Cerebellar cortex (tissue), 1 donor: ENCODE measurements around the gene RALGPS1.
"Not testable (repeated sequence)": the region's sequence is repeated elsewhere in the genome, so short reads cannot be mapped to it uniquely, and the experiment has no call there.

ENCODE experiments used
- DNase-seq: peaks from one replicate; pipeline ENCODE4 v3.0.0-alpha.2; 2015; ENCODE audit warnings: low spot score

The RALGPS1 gene

DNA sequence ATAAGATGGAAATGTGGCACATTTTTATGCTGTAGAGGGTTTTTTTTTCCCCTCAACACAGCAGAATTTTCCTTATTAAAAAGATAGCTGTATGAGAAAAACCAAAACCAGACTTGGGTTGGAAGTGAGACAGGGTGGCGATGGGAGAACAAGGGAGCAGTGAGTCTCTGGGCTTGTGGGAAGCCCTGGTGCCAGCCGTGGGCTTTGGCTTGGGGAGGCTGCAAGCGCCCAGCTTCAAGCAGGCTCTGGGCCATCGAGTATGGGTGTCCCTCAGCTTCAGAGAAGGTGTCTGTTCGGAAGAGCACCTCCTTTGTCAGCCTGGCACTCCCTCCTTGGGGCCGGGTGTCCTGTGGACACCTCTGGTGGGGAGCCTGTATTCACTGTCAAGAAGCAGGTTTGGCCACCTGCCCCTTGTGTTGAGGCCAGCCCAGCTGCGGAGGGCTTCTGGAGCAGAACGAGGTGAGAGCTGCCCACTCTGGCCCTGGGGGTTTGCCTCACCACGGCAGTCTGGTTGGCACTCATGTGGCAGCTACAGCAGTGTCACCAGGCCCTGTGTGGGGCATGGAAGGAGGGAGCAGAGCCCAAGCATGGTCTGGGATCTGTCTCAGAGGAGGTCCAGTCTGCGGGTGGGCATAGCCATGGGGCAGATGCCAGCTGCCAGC is 245.5 kb downstream of the RALGPS1 start:
- no peak for DNase-seq

DNA sequence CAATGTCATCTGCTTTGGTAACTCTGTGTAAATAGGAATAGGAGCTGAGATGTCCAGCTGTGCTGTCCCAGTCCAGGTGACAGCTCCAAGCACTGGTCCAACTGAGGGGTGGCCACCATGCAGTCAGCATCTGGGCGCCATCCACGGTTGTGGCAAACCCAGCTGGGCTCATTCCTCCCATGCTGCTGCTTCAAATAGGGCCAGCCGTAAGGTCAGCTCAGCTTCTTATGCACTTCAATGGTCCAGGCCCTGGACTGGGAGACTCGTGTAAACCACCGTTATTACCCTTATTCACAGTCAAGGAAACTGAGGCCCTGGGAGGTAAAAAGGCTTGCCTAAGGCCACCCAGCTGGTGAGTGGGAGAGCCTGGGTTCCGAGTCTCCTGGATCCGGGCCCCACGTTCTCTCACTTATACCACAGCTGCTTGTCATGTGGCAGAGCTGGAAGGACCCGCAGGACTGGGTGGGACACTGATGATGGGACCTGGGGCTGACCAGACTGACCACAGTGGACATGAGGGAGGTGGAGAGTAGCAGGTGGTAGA is 246.6 kb downstream of the RALGPS1 start:
- no peak for DNase-seq

DNA sequence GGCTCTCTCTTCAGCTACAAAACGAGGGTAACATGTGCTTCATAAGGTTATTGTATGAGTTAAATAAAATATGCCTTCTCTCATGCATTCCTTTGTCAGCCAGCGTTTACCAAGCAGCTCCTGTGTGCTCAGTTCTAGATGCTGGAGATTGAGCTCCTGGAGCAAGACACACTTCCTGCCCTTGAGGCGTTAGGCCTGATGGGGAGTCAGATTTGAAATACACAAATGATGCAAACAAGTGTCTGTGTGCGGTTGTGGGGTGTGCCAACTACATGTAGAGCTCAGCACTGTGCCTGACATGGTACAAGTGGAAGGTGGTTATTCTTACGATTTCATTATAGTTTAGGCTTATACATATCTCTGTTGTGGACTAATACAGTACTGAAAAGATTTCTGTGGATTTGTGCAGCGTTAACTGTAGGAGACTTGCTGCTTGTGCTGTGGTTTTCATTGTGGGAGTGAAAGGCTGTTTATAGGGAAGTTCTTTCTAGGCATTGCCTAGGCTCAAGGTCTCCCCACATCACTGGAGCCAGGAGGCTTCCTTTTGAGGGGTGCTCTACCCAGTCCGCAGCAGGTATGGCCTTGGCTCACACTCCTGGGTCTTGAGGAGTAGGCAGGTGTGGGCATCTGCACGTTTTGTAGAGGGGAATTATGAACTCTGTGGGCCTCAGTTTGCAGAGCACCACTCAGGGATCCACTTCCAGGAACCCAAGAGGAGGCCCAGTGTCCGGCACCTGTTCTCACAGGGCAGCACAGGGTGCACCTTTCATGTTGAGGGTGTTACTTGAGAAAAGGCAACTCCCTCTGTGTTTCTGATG is 247.7 kb downstream of the RALGPS1 start:
- no peak for DNase-seq

DNA sequence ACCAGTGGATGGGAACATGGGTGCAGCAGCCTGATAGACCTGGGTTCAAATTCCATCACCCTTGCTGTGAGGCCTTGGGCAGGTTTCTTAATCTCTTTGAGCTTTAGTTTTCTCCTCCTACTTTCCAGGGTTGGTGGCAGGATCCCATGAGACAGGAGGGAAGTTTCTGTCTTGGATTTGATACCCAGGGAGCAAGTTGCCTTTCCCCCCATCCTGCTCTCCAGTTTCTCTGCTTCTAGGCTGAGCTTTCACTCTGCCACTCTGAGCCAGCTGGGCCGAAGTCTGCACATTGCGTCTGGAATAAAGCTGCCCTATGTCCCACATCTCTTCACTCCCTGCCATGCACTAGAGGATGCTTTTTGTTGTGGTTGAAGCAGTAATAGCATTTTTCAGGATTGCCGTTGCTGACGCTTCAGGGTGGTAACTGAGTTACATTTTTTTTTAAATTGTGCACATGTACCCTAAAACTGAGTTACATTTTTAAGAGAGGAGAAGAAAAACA is 248.3 kb downstream of the RALGPS1 start:
- no peak for DNase-seq

DNA sequence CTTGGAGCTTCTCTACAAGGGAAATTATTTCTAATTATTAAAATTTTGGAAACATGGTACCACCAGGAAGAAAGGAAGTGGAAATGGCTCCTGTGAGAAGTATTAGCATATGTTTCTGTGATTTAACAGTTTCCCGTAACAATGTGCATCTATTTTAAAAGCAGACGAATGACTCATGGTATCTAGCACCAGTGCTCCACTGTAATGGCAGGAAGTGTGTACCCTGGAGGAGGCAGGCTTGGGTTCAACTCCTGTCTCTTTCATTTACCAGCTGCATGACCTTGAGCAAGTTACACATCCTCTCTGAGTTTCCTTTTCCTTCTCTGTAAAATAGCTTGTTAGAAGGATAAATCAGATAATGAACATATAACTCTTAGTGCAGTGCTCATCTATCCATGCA is 248.8 kb downstream of the RALGPS1 start:
- DNase-seq, result no peak

DNA sequence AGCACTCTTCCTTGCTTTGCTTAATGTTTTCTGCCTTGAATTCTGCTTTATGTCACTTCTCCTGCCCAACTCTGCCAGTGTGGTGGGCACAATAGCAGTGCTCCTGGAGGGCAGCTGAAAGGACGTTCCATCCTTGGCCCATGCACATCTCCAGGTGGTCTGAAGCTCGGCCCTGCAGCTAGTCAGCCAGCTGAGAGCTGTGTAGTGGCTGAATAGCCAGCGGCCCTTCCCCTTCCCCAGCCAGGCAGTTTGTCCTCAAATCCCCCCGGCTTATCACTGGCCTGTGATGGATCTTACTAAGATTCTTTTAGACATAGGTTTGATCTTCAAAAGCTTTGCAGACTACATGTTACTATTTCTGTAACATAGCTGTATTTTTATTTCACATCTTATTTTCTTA is 250.5 kb downstream of the RALGPS1 start:
- no peak for DNase-seq

DNA sequence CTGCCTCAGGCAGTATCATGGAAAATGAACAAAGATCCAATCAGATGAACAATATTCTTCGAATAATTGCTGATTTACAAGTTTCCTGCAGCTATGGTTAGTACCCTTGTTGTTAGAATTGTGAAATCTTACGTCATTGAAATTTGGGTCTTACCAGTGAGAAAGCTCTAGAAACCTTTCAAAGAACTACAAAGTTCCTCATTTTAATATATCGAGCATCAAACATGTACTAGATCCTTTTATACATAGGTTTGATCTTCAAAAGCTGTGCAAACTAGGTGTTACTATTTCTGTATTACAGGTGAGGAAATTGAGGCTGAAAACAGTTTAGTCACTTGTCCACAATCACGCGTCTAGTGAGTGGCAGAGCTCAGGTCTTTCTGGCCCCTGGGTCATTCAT is 251.5 kb downstream of the RALGPS1 start:
- no peak for DNase-seq

DNA sequence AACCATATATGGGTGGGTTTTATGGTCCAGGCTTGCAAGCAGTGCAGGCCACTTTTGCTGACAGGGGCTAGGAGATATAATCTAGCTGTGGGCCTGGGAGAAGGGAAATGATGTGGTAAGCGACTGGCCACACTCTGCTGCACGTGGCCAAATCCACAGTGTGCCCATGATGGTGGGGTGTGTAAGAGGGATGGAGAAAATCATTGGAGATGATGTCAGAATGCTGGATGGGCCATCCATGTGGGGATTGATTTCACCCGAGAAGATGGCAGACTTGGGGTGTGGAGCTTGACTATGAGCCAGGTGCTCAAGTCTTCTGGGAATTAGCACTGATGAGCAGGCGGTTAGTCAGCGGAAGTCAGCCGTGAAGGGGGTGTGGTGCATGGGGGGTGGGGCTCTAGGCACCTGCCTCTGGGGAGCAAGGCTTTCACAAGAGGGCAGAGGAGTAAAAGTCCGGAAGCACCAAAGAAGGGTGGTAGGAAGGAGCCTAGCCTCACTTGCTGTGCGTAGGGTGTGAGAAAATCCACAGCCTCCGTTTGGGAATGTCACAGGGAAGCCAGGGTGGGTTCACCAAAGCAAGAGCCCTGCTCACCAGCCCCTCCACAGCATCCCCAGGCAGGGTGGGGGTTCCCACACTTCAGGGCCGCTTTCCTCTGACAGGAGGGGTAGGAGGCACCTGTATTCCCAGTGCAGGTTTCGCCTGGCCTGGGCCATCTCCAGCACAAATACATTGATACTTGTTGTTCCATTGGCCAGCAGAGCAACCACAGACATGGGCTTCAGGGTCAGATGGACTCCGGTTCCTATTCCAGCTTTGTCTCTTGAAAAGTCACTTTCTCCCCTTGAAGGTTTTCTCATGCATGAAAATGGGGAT is 252.3 kb downstream of the RALGPS1 start:
- no peak for DNase-seq

DNA sequence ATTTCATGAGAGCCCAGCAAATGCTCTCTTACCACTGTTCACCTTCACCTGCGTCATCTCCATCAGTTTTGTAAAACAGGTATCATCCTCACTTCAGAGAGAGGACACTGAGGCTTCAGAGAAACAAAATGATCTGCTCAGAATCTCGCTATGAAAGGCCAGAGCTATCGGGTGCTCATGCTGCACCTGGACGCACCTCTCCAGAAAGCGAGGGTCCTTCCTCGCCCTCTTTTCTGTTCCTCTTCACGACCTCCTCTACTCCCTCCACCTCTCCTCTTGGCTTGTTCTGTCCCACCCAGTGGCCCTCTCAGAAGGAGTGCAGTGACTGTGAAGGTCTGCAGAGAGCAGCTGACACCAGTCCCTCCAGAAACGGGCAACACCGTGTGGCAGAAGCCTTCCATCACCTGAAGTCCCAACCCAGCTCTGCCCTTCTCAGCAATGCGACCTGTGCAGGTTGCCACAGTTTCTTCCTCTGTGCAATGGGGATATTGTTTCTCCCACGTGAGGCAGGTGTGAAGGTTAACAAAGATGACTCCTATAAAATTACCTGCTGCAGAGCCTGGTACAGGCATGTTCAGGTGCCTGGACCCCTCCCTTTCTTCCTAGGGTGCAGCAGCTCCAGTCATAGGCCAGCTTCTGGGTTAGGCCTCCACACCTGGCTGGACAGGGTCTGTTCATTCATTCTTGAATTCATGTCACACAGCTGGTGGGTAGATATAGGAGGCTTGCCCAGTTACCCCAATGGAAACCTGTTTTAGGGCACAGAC is 253.2 kb downstream of the RALGPS1 start:
- no peak for DNase-seq

DNA sequence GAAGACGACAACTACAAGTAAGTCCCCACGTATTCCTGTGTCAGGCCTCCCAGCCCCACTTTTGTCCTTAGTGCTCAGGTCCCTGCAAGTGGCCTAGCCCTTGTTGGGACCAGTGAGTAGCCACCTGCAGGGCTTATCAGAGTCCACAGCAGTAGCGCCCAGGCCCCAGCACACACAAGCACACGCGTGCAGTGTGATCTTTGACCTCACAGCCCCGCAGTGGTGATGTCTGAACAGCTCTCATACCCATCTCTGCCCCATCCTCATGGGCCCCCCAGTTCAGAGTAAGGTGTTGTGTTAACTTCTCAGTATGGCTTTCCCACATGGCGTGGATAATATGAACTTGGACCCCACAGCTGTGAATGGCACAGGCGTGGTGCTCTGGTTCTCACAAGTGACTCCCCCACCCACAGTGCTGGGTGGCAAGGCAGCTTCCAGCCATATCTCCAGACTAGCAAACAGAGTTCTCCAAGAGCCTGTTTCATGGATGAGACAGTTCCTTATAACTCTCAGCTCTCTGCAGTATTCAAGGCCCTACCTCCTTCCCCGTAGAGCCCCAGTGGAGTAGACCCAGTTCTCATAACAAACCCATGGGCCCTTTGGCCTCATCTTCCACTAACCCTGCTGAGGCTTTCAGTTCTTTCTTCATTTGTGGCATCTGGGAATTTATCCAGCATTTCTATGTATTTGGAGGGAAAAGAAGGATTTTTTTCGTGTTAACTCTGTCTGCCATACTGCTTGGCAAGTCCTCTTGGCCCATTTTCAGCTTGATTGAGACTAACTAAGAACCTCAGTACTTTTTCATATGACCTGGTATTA is 254.4 kb downstream of the RALGPS1 start:
- no peak for DNase-seq

DNA sequence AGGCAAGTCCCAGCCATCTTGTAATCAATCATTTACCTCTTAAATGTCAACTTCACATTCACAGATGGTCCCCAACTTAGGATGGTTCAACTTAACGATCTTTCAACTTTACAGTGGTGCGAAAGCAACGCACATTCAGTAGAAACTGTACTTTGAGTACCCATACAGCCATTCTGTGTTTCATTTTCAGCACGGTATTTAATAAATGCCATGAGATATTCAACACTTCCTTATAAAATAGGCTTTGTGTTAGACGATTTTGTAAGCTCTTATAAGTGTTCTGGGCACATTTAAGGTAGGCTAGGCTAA is 254.9 kb downstream of the RALGPS1 start:
- no peak for DNase-seq

DNA sequence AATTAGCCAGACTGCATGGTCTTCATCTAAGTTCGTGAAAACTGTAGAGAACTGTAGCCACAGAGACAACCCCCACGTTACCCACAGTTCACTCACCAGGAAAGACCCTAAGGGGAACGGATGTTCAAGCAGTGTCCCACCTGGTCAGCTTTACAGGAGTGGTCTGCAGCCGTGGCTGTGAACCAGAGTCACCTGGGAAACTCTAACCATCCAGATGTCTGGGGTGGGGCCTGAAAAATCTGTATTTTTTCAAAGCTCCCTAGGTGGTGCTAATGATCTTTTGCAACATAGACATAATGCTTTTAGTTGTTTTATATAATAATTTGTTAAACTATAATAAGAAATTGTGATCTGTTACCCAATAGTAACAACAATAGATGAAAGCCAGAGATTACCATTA is 255.5 kb downstream of the RALGPS1 start:
- no peak for DNase-seq

DNA sequence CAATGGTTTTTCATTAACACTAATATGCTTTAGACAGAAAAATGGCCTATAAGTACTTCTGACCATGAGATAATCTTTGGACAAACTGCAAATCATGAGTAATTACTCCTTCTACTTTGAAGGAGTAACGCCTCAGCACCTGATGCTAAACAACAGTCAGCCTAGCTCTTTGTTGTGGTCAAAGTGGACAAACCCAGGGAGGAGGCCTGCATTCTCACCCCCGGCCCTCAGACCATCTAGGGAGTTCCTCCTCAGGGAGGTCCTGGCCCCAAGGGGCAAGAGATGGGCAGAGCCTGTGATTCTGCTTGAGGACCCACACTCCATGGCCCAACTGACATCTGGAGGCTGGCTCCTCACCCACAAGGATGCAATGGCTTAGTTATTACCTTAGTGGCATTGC is 256.1 kb downstream of the RALGPS1 start:
- DNase-seq, result no peak

DNA sequence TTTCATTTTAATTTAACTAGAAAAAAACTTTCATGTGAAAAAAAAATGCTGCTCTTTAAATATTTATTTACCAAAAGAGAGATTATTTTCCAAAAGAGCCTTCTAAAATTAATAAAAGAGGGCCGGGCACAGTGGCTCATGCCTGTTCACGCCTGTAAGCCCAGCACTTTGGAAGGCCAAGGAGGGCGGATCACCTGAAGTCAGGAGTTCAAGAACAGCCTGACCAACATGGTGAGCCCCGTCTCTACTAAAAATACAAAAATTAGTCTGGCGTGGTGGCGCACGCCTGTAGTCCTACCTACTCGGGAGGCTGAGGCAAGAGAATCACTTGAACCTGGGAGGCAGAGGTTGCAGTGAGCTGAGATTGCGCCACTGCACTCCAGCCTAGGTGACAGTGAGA is 256.8 kb downstream of the RALGPS1 start:
- DNase-seq, result not testable (repeated sequence)

DNA sequence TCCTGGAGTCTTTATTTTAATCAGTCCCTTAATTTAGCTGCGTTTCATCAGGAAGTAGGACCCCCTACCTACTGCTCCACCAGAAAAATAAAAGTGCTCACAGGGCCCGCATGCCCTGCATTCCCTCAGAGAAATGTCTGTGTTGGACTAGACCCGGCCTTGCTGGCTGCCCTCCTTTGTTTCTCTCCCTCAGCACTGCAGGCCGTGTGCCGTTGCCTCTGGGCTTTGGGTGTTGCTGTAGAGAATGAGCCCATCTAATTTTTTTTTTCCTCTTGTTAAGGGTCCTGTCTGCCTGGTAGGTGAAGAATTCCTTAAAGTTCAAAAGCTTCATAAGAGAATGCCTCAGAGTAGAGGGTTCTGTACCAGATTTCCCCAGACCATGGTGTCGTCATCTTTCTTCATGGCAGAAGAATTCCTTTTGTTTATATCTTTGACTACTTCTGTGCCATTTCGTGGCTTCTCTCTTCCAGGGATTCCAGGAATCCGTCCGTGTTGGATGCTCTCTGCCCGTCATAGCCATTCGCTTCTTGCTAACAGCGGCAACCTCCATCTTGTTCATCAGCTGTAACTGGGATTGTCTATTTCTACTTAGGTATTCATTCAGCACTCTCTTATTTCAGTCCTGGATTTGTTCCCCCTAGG is 257.6 kb downstream of the RALGPS1 start:
- no peak for DNase-seq

DNA sequence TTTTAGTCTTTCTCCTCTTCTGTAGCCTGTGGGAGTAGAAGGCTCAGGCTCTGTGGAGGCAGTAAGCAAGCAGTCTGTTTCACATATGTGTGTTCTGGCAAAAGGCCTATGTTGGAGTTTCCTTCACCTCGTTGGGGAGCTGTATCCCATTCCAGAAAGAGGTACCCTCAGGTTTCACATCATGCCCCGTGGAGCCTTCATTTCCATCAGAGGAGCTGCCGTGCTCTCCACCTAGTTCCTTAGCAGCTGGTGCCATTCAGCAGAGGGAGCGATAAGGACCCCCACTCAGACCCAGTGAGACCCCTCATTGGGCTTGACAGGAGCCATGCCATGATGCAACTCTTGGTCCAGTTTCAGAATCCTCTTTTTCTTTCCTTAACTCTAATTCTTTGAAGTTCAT is 258.5 kb downstream of the RALGPS1 start:
- no peak for DNase-seq

DNA sequence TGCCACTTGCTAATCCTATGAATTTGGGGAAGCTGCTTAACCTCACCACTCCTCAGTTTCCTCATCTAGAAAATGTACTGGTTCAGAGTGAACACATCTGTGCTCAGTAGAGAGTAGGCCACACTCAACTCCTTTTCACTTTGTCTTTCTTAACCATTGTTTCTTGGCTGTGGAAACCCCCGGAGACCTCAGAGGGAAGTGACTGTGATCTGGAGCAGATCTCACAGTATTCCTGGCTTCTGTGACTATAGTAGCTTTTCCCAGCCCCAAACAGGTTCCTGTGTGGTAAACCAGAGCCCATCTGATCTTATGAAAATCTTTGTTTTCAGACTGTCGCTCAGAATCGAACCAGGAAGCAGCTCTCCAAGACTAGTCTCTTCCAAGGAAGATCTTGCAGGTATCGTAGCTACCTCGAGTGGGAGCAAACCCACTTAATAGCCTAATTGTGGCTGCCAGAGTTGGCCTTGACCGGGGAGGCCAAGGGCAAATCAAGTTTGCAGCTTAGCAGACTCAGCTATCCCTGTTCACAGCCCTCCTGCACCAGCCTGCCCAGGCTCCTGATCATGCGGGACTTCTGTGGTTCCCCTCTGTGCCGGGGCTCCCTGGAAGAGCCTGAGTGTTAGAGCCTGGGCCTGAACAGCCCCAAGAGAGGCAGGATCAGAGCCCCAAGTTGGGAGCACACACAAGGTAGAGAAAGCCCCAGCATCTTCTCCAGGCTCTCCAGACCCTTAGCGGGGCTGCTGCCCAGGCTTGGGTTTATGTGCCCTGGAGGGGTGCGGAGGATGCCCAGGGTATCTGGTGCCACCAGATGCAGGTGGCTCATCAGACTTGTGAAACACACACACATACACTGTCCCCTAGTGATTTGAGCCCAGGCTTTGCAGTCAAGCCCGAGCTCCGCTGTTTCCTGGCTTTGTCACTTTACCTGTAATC is 260.1 kb downstream of the RALGPS1 start:
- DNase-seq, result no peak

DNA sequence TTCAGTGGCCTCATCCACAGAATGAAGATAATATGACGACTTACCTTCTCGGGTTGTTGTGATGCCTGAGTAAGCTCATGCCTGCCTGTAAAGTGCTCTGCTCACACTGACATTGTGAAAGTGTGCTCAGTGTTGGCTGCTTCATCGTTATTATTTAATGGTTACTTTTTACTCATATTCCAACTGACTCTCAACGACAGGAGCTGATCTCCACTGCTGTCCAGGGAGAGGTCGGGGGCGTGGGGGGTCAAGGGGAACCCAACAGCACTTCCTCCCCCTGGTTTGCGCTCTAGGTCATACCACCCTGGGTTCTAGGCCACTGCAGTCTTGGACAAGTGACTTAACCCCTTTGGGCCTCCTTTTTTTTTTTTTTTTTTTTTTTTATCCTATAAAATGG is 260.7 kb downstream of the RALGPS1 start:
- no peak for DNase-seq

DNA sequence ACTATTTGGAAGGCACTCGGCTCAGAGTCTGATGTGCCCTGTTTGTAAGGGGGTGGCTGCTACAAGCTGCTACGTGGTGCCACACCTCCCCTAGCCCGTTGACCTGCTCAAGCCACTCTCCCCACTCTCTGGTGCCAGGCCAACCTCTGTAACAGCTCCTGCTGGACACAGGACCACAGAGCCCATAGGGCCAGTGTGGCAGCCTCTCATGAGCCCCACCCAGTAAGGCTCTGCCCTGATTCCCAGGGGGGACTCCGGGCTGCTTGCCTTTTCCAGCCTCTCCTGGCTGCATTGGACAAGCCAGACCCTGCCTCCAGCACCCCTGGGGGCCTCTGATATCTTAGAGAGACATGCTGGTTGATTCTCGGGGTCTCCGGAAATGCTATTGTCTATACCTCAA is 261.2 kb downstream of the RALGPS1 start:
- no peak for DNase-seq
